Esophagus squamous epithelium (tissue), 5 donors: Measurements from ENCODE around the gene RAB10. TPM values are rescaled to one million over a fixed set of nuclear protein-coding genes. Genes with fewer than 3 reads are reported as not detected.
A peak's percentile ranks its signal among the peaks of the same experiment; 100 is the strongest.

Source experiments
- DNase-seq: peaks from one replicate; lab custom pipeline; 2025; lab: John Stamatoyannopoulos, UW
- H3K27ac ChIP-seq, 4 donors: fragments of 200-600 bp; sonication (generic); one replicate each; pipeline ENCODE4 v1.5.1; 2016 to 2019; ENCODE audit warnings: mild to moderate bottlenecking in 1 of 4
- H3K27me3 ChIP-seq, 4 donors: fragments of 200-600 bp; sonication (generic); 1 replicate in 3 of 4; 2 replicates in 1 of 4; pipeline versions ENCODE4 v1.5.1 to v1.6.0; 2017 to 2021; ENCODE audit warnings: antibody characterized with exemption in 1 of 4
- H3K36me3 ChIP-seq, 3 donors: fragments of 200-600 bp; sonication (generic); one replicate each; pipeline ENCODE4 v1.5.1; 2016 to 2019
- H3K4me1 ChIP-seq, 3 donors: fragments of 200-600 bp; sonication (generic); one replicate each; pipeline ENCODE4 v1.5.1; 2017 to 2019
- H3K4me3 ChIP-seq, 4 donors: fragments of 200-600 bp; sonication (generic); 1 replicate in 3 of 4; 2 replicates in 1 of 4; pipeline ENCODE4 v1.5.1; 2016 to 2019; ENCODE audit warnings: mild to moderate bottlenecking in 2 of 4, moderate library complexity in 1 of 4
- H3K9me3 ChIP-seq, 3 donors: fragments of 200-600 bp; sonication (generic); one replicate each; pipeline ENCODE4 v1.5.1; 2016 to 2019
- POLR2A ChIP-seq, 4 donors: fragments of 450-650 bp; IDR thresholded peaks; one replicate each; pipeline ENCODE4 v1.6.1; 2017; ENCODE audit warnings: antibody characterized with exemption in 4 of 4, mild to moderate bottlenecking in 4 of 4, moderate library complexity in 3 of 4
- WGBS, 2 donors: methylation state at CpG; one replicate each; pipeline ENCODE4 v1.1.5; 2018; 5-methylcytosine and 5-hydroxymethylcytosine counted together
- intact Hi-C: fragments of 100-400 bp; cut with DNase I; formaldehyde crosslinking; loops from one replicate; pipeline ENCODE4 v1.15.0; 2022
- total RNA-seq, 4 donors: library from RNA; depleted of rRNA; stranded (reverse); fragments of >200 nt; gene quantifications; one replicate each; pipeline ENCODE4 v1.1.0, GENCODE V29; 2016
- TF ChIP-seq, protein P1 (sequence below), 6 experiments: fragments of 450-650 bp in 4 of 6; fragments of 200-600 bp in 2 of 6; sonication (generic) in 2 of 6; IDR thresholded peaks; one replicate each; pipeline ENCODE4 v1.5.1; 2016 to 2019; ENCODE audit warnings: antibody characterized with exemption in 6 of 6, mild to moderate bottlenecking in 4 of 6, moderate library complexity in 4 of 6
- donor health status: DM: yes; HTN: yes; CAD: no.

The RAB10 gene
- total RNA-seq, 4 donors from 2014 or later: 214 to 388 (median 335) TPM

DNA sequence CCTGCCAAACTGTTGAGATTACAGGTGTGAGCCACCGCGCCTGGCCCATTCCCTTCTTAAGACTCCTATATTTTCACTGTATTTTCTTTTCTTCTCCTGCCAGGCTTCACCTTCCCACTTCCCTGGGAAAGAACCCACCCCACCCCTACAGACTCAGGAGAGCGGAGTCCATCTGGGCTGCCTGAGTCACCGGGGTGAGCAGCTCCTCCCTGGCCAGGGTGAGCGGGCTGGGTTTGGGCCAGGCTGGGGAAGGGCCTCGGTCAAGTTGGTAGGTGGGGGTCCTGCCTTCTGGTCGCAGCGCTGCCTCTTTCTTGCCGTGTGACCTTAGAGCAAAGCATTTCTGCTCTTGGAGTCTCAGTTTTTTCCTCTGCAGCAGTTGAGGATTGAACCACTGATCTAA lies 136.9 kb downstream of the RAB10 start:
- DNase-seq: no peak
- no peaks in the 10 kb centered on the region for H3K9me3 ChIP-seq
- no peak overlapping the region for H3K27ac ChIP-seq
- TF ChIP-seq, protein P1, sequence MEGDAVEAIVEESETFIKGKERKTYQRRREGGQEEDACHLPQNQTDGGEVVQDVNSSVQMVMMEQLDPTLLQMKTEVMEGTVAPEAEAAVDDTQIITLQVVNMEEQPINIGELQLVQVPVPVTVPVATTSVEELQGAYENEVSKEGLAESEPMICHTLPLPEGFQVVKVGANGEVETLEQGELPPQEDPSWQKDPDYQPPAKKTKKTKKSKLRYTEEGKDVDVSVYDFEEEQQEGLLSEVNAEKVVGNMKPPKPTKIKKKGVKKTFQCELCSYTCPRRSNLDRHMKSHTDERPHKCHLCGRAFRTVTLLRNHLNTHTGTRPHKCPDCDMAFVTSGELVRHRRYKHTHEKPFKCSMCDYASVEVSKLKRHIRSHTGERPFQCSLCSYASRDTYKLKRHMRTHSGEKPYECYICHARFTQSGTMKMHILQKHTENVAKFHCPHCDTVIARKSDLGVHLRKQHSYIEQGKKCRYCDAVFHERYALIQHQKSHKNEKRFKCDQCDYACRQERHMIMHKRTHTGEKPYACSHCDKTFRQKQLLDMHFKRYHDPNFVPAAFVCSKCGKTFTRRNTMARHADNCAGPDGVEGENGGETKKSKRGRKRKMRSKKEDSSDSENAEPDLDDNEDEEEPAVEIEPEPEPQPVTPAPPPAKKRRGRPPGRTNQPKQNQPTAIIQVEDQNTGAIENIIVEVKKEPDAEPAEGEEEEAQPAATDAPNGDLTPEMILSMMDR (IDR thresholded peaks at IDR 0.05): no peak
- no peak for TF ChIP-seq POLR2A (IDR thresholded peaks at IDR 0.05)
- 76 to 92% methylated on average over 3 to 4 of the region's 9 CpGs for WGBS, 2 donors
- peaks cover 0 to 20% (median 10%) of the 10 kb centered on the region in 3 donors for H3K4me1 ChIP-seq
- H3K27me3 ChIP-seq: peaks cover 6 to 39% (median 11%) of the 10 kb centered on the region in 4 donors
- intact Hi-C loops: no loop called here
- no peak overlapping the region for H3K4me3 ChIP-seq
- no peaks in the 10 kb centered on the region for H3K36me3 ChIP-seq

DNA sequence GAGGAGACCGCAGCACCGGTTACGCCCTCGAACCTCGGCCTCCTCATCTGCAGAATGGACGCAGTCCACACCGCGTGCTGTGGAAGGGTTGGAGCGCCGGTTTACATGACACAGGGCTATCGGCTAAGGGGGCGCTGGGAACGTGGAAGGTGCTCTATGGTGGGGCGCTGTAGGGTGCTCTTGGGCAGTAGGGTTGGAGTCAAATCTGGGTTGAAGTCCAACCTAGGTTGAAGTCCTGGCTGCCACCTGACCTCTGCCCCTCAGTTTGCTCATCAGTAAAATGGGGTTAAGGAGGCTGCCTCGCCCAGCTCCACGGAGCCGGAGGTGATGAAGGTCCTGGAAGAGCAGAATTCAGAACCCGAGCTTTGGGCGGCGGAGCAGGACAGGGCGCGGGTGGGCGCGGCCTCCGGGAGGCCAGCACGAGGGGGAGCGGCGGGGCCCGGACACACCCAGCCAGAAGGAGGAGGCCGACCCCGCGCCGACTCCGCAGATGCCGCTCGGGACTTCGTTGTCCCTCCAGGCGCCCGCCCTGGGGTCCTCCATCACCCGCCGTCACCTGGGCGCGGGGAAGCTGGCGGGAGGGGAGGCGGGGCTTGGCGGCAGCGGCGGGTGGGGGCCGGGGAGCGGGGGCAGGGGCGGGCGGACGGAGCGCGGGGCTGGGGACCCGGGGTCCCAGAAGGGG lies 138.4 kb downstream of the RAB10 start:
- DNase-seq: no peak
- WGBS, 2 donors: 47 to 73% methylated on average over 2 to 14 of the region's 56 CpGs
- H3K4me1 ChIP-seq: peaks cover 0 to 20% (median 10%) of the 10 kb centered on the region in 3 donors
- intact Hi-C loops: no loop called here
- H3K4me3 ChIP-seq: peak overlapping the region in 3 of 4 donors; percentile 34 to 70 (median 52)
- no peaks in the 10 kb centered on the region for H3K9me3 ChIP-seq
- H3K36me3 ChIP-seq: no peaks in the 10 kb centered on the region
- TF ChIP-seq, protein P1 (IDR thresholded peaks at IDR 0.05): no peak
- TF ChIP-seq POLR2A (IDR thresholded peaks at IDR 0.05): no peak
- peaks cover 6 to 48% (median 11%) of the 10 kb centered on the region in 4 donors for H3K27me3 ChIP-seq
- no peak overlapping the region for H3K27ac ChIP-seq

DNA sequence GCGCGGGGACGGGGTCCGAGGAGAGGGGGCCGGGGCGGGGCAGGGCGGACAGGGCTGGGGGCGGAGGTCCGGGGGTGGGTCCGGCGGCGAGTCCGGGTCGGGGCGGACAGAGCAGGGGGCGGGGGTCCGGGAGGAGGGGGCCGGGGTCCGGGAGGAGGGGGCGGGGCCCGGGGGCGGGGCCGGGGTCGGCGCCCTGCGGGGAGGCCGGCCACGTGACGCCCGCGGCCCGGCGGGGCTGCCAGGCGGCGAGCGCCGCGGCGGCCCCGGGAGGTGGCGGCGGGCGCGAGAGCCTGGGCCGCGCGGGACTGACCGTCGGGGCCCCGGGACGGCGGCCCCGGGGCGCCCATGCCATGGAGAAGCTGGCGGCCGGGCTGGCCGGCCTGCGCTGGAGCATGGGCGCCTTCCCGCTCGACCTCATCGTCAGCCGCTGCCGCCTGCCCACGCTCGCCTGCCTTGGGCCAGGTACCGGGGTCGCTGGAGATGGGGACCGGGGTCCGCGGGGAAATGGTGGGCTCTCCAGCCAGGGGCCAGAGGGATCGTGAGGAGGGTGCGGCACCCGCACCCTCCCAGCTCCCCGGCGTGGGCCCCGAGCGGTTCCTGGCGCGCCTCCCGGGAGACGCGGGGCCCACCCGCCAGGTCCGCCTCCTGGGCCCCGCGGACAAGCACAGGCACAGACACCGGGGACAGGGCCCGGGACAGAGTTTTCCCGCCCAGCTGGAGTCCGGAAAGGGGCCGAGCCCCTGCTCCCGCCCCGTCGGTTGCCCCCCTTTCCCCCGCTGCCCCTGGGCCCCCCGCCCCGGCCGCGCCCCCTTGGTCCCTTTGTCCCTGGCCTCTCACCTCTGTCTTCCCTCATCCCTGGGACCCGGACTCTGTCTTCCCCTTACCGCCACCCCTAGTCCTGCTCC lies 139.2 kb downstream of the RAB10 start, which contains the start of gene GAREM2:
TSS of gene GAREM2 (plus strand) at position 218 of the 905 bp plus-strand sequence. CDS start at position 351, 133 bp downstream.
- TF ChIP-seq POLR2A (IDR thresholded peaks at IDR 0.05): no peak
- TF ChIP-seq, protein P1 (IDR thresholded peaks at IDR 0.05): no peak
- H3K36me3 ChIP-seq: no peaks in the 10 kb centered on the region
- no peaks in the 10 kb centered on the region for H3K9me3 ChIP-seq
- intact Hi-C loops: no loop called here
- H3K4me3 ChIP-seq: peak within 1 kb of the TSS; percentile 34 to 70 (median 44)
- DNase-seq: no peak
- peaks cover 6 to 48% (median 11%) of the 10 kb centered on the region in 4 donors for H3K27me3 ChIP-seq
- H3K4me1 ChIP-seq: peaks cover 0 to 20% (median 10%) of the 10 kb centered on the region in 3 donors
- H3K27ac ChIP-seq: no peak within 1 kb of the TSS
- 0 to 10% methylated on average over 2 to 15 of the region's 102 CpGs for WGBS, 2 donors

DNA sequence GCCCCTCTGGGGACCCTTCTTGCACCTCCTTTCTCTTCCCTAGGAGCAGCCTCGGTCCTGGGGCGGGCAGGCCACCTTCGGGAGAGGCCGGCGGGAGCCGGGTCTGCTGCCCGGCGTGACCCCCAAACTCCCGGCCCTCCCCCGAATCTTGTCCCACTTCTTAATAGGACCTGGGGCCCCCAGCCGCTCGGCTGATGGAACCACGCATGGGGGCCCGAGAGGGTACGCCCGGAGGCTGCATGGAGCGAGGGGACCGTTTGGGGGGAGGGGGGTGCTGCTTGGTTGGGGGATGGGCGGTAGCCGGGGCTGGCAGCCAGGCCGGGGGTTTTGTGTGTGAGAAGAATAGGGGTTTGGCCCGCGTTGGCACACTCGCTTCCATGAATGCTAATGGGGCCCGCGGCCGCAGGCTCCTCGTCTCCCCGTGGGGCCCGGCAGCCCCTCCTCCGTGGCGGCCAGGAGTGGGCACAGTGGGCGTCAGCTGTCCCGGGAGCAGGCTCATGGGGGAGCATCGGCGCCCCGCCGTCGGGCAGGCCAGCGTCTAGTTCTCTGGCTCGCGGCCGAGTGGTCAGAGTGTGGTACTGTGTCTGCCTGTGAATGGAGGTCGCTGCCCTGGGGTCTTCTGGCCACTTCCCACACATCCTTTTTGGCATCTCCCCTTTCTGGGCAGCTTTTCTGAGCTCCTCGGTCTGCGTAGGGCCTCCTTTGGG lies 140.0 kb downstream of the RAB10 start:
- intact Hi-C loops: no loop called here
- Histone ChIP-seq H3K4me1 (peaks cover 0 to 26% (median 10%) of the 10 kb centered on the region in 3 donors), H3K4me3 (peak overlapping the region; percentile 34 to 70 (median 44)), H3K9me3 (no peaks in the 10 kb centered on the region), H3K36me3 (no peaks in the 10 kb centered on the region), H3K27ac (no peak overlapping the region), H3K27me3 (peaks cover 6 to 48% (median 11%) of the 10 kb centered on the region in 4 donors)
- TF ChIP-seq, protein P1 (IDR thresholded peaks at IDR 0.05): no peak
- no peak for TF ChIP-seq POLR2A (IDR thresholded peaks at IDR 0.05)
- 14 to 25% methylated on average over 7 to 10 of the region's 46 CpGs for WGBS, 2 donors
- no peak for DNase-seq
